Heart left ventricle (tissue), 16 donors: ENCODE results near the gene CDH23. TPM values are rescaled to one million over a fixed set of nuclear protein-coding genes. Genes with fewer than 3 reads are reported as not detected.

Experiments used
- ATAC-seq, 4 donors: fragments of 200-7000 bp; cut with Tn5 transposase; one replicate each; pipeline ENCODE4 v1.9.1; 2020 to 2022; ENCODE audit warnings: moderate library complexity in 4 of 4, mild to moderate bottlenecking in 3 of 4, moderate number of reproducible peaks in 1 of 4
- DNase-seq, 5 donors: peaks; one replicate each; pipeline ENCODE4 v3.0.0-alpha.2; 2020
- H3K27ac ChIP-seq, 12 donors: fragments of 200-600 bp; sonication (generic) in 4 of 12; one replicate each; pipeline versions ENCODE4 v1.5.0 to v1.8.0; 2016 to 2022; ENCODE audit warnings: mild to moderate bottlenecking in 2 of 12
- H3K27me3 ChIP-seq, 9 donors: fragments of 200-600 bp; sonication (generic) in 2 of 9; one replicate each; pipeline versions ENCODE4 v1.5.1 to v1.8.0; 2016 to 2022; ENCODE audit warnings: mild to moderate bottlenecking in 3 of 9
- H3K36me3 ChIP-seq, 9 donors: fragments of 200-600 bp; sonication (generic) in 2 of 9; one replicate each; pipeline versions ENCODE4 v1.5.0 to v1.8.0; 2018 to 2022; ENCODE audit warnings: mild to moderate bottlenecking in 2 of 9
- H3K4me1 ChIP-seq, 12 donors: fragments of 200-600 bp; sonication (generic) in 4 of 12; one replicate each; pipeline versions ENCODE4 v1.5.0 to v1.8.0; 2016 to 2022; ENCODE audit warnings: mild to moderate bottlenecking in 3 of 12
- H3K4me3 ChIP-seq, 12 donors: fragments of 200-600 bp; sonication (generic) in 4 of 12; one replicate each; pipeline versions ENCODE4 v1.5.0 to v1.8.0; 2017 to 2022; ENCODE audit warnings: mild to moderate bottlenecking in 9 of 12, moderate library complexity in 4 of 12
- H3K9me3 ChIP-seq, 12 donors: fragments of 200-600 bp; sonication (generic) in 4 of 12; one replicate each; pipeline versions ENCODE4 v1.5.0 to v1.8.0; 2016 to 2022; ENCODE audit warnings: mild to moderate bottlenecking in 1 of 12
- POLR2A ChIP-seq, 2 donors: fragments of 450-650 bp; IDR thresholded peaks; one replicate each; pipeline ENCODE4 v1.6.1; 2017; ENCODE audit warnings: antibody characterized with exemption in 2 of 2, mild to moderate bottlenecking in 2 of 2, moderate library complexity in 2 of 2
- WGBS, 4 donors: extraction: QIAGEN DNeasy Blood & Tissue Kit in 2 of 4; methylation state at CpG; one replicate each; pipeline versions ENCODE4 v1.1.5 to v1.1.7; 2013 to 2018; 5-methylcytosine and 5-hydroxymethylcytosine counted together
- intact Hi-C, 10 donors: fragments of 100-400 bp; cut with DNase I; formaldehyde crosslinking; loops; one replicate each; pipeline versions ENCODE4 v1.11.1 to v1.14.2; 2022
- polyA plus RNA-seq, 2 donors: library from polyadenylated mRNA; stranded (reverse); fragments of 200-250 nt; gene quantifications; one replicate each; pipeline ENCODE4 v1.2.3, GENCODE V29; 2013
- total RNA-seq, 9 donors: library from RNA; depleted of rRNA in 2 of 9; stranded (reverse); fragments of >200 nt in 2 of 9; fragmentation: NEBNext Ultra II Directional in 3 of 9; extraction: Animal tissue kit (Norgen Biotek cat#: 25700) in 3 of 9; gene quantifications; one replicate each; pipeline versions ENCODE4 v1.1.0 to v1.2.4, GENCODE V29; 2016 to 2023
- TF ChIP-seq, protein P1 (sequence below), 12 donors: fragments of 200-600 bp; sonication (generic) in 4 of 12; IDR thresholded peaks; one replicate each; pipeline versions ENCODE4 v1.5.0 to v1.8.0; 2018 to 2022; ENCODE audit warnings: antibody characterized with exemption in 12 of 12, mild to moderate bottlenecking in 5 of 12
- donor health status: ischemic (EF 13 %, LVEDD 7.1; RV severe dilation, severe dysfunction).
- donor health status: healthy with polysubstance abuse.
- donor health status: DM: no; HTN: yes; CAD: no.
- donor health status: DM: no; HTN: no; CAD: no.
- donor health status: ischemic (EF 25% LVEDD 6.9; RV normal size, moderate dysfunction).
- donor health status: ischemic (EF 25% LVEDD 5.7; RV mildly dilated, moderate dysfunction).
- donor health status: healthy.
- donor health status: DM: yes; HTN: yes; CAD: no.
- donor health status: ischemic (EF 35%, LVEDD 5.7; RV mildly dilated, moderate dysfunction).
- donor health status: nonischemic (EF 11% LVEDD 7.7; RV severe dilation, severe dysfunction).
- donor health status: DM: yes; HTN: yes; CAD: no.
- donor health status: PGD.
- donor health status: ischemic (EF 29% LVEDD 5.4; RV normal size, mild dysfunction).
- donor health status: nonischemic (EF 23%, LVEDD 6.1; RV moderate dilation, normal function).

The CDH23 gene
- total and polyA plus RNA-seq, 11 donors, result 1.2 to 8.6 (median 3.9) TPM

DNA sequence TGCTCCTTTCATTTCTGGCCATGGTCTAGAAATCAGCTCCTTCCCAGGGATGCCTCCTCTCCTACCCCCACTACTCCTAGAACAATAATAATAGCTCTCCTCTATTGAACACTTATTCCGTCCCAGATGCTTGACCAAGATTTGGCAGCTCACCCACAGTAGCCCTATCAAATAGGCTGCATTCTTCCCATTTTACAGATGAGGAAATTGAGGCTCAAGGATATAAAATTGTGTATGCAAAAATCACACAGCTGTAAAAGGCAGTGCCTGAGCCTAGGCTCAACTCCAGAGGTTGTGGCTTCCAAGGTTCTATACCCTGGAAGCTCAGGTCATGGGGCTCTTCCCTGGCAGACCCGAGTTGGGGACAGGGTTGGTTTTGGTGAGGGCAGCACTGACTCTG, 240.6 kb downstream of the CDH23 start:
- ATAC-seq, result no peak
- Histone ChIP-seq H3K9me3 (no peaks in the 10 kb centered on the region), H3K27ac (peak overlapping the region in 1 of 12 donors; percentile 84), H3K4me3 (no peak overlapping the region), H3K4me1 (peaks cover 0 to 43% (median 0%) of the 10 kb centered on the region in 12 donors), H3K36me3 (no peaks in the 10 kb centered on the region), H3K27me3 (peaks cover 0 to 7% (median 0%) of the 10 kb centered on the region in 9 donors)
- 86 to 98% (median 93%) methylated on average over 2 of the region's 2 CpGs for WGBS, 4 donors
- DNase-seq, result no peak
- TF ChIP-seq, protein P1, sequence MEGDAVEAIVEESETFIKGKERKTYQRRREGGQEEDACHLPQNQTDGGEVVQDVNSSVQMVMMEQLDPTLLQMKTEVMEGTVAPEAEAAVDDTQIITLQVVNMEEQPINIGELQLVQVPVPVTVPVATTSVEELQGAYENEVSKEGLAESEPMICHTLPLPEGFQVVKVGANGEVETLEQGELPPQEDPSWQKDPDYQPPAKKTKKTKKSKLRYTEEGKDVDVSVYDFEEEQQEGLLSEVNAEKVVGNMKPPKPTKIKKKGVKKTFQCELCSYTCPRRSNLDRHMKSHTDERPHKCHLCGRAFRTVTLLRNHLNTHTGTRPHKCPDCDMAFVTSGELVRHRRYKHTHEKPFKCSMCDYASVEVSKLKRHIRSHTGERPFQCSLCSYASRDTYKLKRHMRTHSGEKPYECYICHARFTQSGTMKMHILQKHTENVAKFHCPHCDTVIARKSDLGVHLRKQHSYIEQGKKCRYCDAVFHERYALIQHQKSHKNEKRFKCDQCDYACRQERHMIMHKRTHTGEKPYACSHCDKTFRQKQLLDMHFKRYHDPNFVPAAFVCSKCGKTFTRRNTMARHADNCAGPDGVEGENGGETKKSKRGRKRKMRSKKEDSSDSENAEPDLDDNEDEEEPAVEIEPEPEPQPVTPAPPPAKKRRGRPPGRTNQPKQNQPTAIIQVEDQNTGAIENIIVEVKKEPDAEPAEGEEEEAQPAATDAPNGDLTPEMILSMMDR (IDR thresholded peaks at IDR 0.05), result no peak
- TF ChIP-seq POLR2A (IDR thresholded peaks at IDR 0.05), result no peak
- intact Hi-C loops, result no loop called here

DNA sequence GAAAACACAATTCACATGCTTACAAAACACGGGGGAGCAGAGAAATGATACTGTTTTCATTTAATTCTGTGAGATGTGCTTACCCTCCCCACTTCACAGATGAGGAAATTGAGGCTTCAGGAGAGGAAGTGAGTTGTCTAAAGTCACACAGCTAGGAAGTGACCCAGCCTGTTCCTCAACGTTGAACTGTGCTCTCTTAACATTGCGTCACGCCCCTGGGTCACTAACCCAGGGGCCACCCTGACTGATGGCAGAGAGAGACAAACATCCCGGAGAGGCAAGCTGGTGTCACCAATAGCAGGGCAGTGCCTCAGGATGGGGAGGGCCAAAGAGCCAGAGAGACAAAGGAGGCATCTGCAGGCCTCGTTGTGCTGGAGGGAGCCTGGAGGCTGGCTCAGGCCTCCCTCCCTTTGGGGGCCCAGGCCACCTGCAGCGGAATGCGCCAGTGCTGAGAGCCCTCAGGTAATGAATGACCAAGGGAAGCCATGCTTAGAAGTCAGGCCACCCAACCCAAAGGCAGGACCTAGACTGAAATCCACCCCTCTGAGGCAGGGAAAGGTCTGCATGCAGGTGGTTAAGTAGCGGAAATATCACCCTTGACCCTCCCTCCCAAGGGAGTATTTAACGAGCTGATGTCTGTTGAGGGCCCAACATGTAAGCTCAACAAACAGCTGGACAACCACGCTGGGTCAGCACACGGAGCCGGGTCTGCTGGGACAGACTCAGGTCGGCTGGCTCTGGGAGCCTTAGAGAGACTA, 241.5 kb downstream of the CDH23 start:
- TF ChIP-seq, protein P1 (IDR thresholded peaks at IDR 0.05), result no peak
- no peak for TF ChIP-seq POLR2A (IDR thresholded peaks at IDR 0.05)
- ATAC-seq (peak in 3 of 4 donors; percentile 48 to 77 (median 63)), DNase-seq (peak in 3 of 5 donors; percentile 34 to 68 (median 50))
- H3K36me3 ChIP-seq, result no peaks in the 10 kb centered on the region
- peaks cover 0 to 7% (median 0%) of the 10 kb centered on the region in 9 donors for H3K27me3 ChIP-seq
- H3K4me3 ChIP-seq, result peak overlapping the region in 1 of 12 donors; percentile 33
- intact Hi-C loops, result no loop called here
- 71 to 74% (median 73%) methylated on average over 12 to 14 of the region's 14 CpGs for WGBS, 4 donors
- H3K4me1 ChIP-seq, result peaks cover 0 to 43% (median 0%) of the 10 kb centered on the region in 12 donors
- peak overlapping the region in 1 of 12 donors; percentile 84 for H3K27ac ChIP-seq
- H3K9me3 ChIP-seq, result no peaks in the 10 kb centered on the region

DNA sequence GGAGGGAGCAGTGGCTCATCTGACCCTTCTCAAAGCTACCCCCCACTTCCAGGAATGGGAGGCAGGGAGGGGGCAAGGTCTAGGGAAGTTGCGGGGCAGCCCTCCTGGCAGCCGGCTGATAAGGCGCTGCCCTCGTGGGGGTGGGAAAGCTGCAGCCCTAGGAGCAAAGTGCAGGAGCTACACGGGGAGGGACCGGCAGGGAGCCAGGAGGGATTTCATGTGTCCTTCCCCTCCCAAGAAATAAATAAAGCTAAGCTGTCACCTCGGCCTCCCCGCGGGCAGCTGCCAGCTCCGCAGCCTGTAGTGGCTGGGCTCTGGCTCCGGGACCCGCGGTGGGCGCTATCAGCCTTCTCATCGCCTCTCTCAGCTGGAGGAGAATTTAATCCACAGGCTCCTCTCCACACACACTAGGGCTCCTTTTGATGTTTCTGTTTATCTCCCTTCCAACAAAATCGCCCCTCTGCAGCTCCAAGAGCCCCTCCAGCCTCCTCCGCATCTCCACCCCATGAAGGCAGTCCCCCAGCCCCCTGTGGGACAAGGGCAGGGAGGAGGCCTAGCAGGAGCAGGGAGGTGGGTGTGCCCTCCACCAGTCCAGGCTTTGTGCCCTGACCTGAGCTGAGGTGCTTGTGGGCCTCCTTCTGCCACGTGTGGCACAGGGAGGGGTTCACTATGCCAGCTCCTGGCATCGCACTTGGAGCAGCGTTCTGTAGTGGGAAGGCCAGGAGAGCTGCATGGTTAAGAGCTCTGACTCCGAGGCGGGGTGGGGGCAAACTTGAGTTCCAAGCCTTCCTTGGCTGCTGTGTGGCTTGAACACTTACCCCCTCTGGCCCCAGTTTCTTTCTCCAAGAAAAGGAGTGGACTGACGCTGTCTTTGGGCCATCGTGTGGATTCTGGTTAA, 242.4 kb downstream of the CDH23 start:
- WGBS, 4 donors, result 60 to 71% (median 62%) methylated on average over 21 to 24 of the region's 24 CpGs
- H3K27me3 ChIP-seq, result peaks cover 0 to 7% (median 0%) of the 10 kb centered on the region in 9 donors
- intact Hi-C loops, result no loop called here
- H3K9me3 ChIP-seq, result no peaks in the 10 kb centered on the region
- ATAC-seq (no peak), DNase-seq (no peak)
- peaks cover 0 to 43% (median 0%) of the 10 kb centered on the region in 12 donors for H3K4me1 ChIP-seq
- H3K36me3 ChIP-seq, result no peaks in the 10 kb centered on the region
- peak overlapping the region in 1 of 12 donors; percentile 33 for H3K4me3 ChIP-seq
- TF ChIP-seq POLR2A (IDR thresholded peaks at IDR 0.05), result no peak
- TF ChIP-seq, protein P1 (IDR thresholded peaks at IDR 0.05), result no peak
- peak overlapping the region in 1 of 12 donors; percentile 84 for H3K27ac ChIP-seq

DNA sequence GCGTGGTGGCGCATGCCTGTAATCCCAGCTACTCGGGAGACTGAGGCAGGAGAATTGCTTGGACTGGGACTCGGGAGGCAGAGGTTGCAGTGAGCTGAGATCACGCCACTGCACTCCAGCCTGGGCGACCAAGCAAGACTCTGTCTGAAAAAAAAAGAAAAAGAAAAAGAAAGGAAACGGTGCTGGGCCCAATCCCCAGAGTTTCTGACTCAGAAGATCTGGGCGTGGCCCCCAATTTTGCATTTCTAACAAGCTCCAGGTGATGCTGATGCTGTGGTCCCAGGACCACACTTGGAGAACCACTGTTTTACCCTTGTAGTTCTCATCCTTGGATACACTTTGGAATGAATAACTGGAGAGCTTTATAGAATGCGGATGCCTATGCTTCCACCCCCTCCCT, 243.9 kb downstream of the CDH23 start:
- 80 to 92% (median 86%) methylated on average over 9 of the region's 9 CpGs for WGBS, 4 donors
- no peaks in the 10 kb centered on the region for H3K9me3 ChIP-seq
- no peak overlapping the region for H3K27ac ChIP-seq
- no peak overlapping the region for H3K4me3 ChIP-seq
- intact Hi-C loops, result no loop called here
- H3K36me3 ChIP-seq, result no peaks in the 10 kb centered on the region
- ATAC-seq, result no peak
- peaks cover 0 to 33% (median 0%) of the 10 kb centered on the region in 12 donors for H3K4me1 ChIP-seq
- peaks cover 0 to 7% (median 0%) of the 10 kb centered on the region in 9 donors for H3K27me3 ChIP-seq
- no peak for TF ChIP-seq POLR2A (IDR thresholded peaks at IDR 0.05)
- DNase-seq, result no peak
